Endodermal cell (in vitro differentiated cells): ENCODE measurements around the gene MYH9. TPM values are rescaled to one million over a fixed set of nuclear protein-coding genes. Genes with fewer than 3 reads are reported as not detected.
"Not testable (repeated sequence)": the region's sequence is repeated elsewhere in the genome, so short reads cannot be mapped to it uniquely, and the experiment has no call there.

ENCODE experiments used
- DNase-seq: peaks from one replicate; pipeline ENCODE4 v3.0.0-alpha.2; 2017
- H3K27ac ChIP-seq: 2 replicates; pipeline ENCODE4 v1.5.1; 2013; ENCODE audit warnings: mild to moderate bottlenecking, low read depth, low read length, moderate library complexity
- H3K27me3 ChIP-seq: 2 replicates; pipeline ENCODE4 v1.6.1; 2013; ENCODE audit warnings: mild to moderate bottlenecking, low read length, moderate library complexity; ENCODE audit not compliant: insufficient read depth, control insufficient read depth, poor library complexity, severe bottlenecking
- H3K36me3 ChIP-seq: 2 replicates; pipeline ENCODE4 v1.7.0; 2013; ENCODE audit warnings: mild to moderate bottlenecking, low read length, moderate library complexity; ENCODE audit not compliant: control insufficient read depth, insufficient read depth
- H3K4me1 ChIP-seq: one replicate; pipeline ENCODE4 v1.7.0; 2013; ENCODE audit warnings: low read length; ENCODE audit not compliant: control insufficient read depth, insufficient read depth
- H3K4me3 ChIP-seq: 2 replicates; pipeline ENCODE4 v1.5.1; 2013; ENCODE audit warnings: mild to moderate bottlenecking, low read length, moderate library complexity
- H3K9ac ChIP-seq: 2 replicates; pipeline ENCODE4 v1.6.1; 2013; ENCODE audit warnings: mild to moderate bottlenecking, low read length, moderate library complexity; ENCODE audit not compliant: poor library complexity, severe bottlenecking; ENCODE audit errors: extremely low read depth
- H3K9me3 ChIP-seq: 2 replicates; pipeline ENCODE4 v1.6.1; 2013; ENCODE audit warnings: mild to moderate bottlenecking, low read length, moderate library complexity; ENCODE audit not compliant: control insufficient read depth
- H3K27ac Mint-ChIP-seq: 2 replicates; pipeline ENCODE4 v1.8.0; 2020; ENCODE audit warnings: mixed read lengths
- H3K27me3 Mint-ChIP-seq: 2 replicates; pipeline ENCODE4 v1.8.0; 2021; ENCODE audit warnings: mild to moderate bottlenecking, mixed read lengths; ENCODE audit not compliant: insufficient read depth
- H3K36me3 Mint-ChIP-seq: 2 replicates; pipeline ENCODE4 v1.8.0; 2020; ENCODE audit warnings: low read depth, mixed read lengths
- H3K4me1 Mint-ChIP-seq: 2 replicates; pipeline ENCODE4 v1.8.0; 2020; ENCODE audit warnings: mixed read lengths
- H3K4me3 Mint-ChIP-seq: 2 replicates; pipeline ENCODE4 v1.8.0; 2020; ENCODE audit warnings: mild to moderate bottlenecking, moderate library complexity, mixed read lengths
- H3K9me3 Mint-ChIP-seq: 2 replicates; pipeline ENCODE4 v1.8.0; 2020; ENCODE audit warnings: mild to moderate bottlenecking, mixed read lengths
- WGBS, 2 experiments: methylation state at CpG; one replicate each; pipeline versions ENCODE4 v1.1.5 to v1.1.7; 2013; ENCODE audit warnings: missing lambda C conversion rate in 2 of 2, mixed read lengths in 1 of 2; ENCODE audit not compliant: insufficient coverage in 1 of 2, insufficient read length in 1 of 2; 5-methylcytosine and 5-hydroxymethylcytosine counted together
- total RNA-seq, 2 donors: library from RNA; stranded (reverse); fragmentation: NEBNext Ultra II Directional in 1 of 2; extraction: Animal tissue kit (Norgen Biotek cat#: 25700) in 1 of 2; gene quantifications; 2 replicates in 1 of 2; 3 replicates in 1 of 2; pipeline ENCODE4 v1.2.1, GENCODE V29; 2021
- TF ChIP-seq, protein P1 (sequence below): fragments of 200-600 bp; sonication (generic); conservative IDR thresholded peaks from 2 replicates; pipeline ENCODE4 v1.5.0; 2021; ENCODE audit warnings: antibody characterized with exemption, mild to moderate bottlenecking

MYH9 gene
- total RNA-seq, 2 donors from 2014 or later = 270 to 288 TPM

DNA sequence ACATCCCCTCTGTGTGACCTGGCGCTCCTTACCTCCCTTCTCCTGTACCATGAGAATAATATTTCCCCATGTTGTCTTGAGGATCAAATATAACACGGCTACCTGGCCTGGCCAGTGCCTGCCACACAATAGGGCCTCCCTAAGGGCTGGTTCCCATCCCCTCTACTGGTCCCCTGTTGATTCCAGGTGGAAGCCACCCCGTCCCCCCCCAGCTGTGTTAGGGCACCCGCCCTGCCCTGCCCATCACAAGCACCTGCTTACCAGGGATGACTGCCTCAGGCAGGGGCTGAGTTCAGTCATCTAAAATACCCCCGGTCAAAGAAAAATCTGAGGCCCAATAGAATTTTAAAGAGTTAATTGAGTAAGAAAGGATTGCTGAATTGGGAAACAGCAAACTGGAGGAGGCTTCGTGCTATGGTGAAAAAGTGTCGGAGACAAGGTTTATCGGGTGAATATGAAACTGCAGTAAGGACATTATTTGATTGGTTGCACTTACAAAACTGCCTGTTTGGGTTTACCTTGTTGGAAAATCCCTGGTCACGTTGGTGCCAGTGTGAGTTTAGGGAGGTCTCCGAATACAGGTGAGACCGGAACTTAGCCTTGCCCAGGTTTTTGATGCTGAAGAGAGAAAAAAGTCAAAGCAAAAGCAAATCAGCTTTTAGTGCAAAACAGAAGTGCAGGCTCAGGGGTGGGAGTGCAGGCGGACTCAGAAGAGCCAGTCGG is 129.7 kb downstream of the MYH9 start:
- Mint-ChIP-seq H3K27me3 (no peaks in the 10 kb centered on the region), H3K36me3 (no peaks in the 10 kb centered on the region), H3K27ac (peak overlapping the region; percentile 91), H3K4me3 (peak overlapping the region; percentile 27), H3K4me1 (peaks cover 24% of the 10 kb centered on the region), H3K9me3 (no peaks in the 10 kb centered on the region)
- peak overlapping the region; percentile 72 for H3K27ac ChIP-seq
- WGBS, 2 experiments = 92 to 93% methylated on average over 11 to 13 of the region's 13 CpGs
- no peaks in the 10 kb centered on the region for H3K27me3 ChIP-seq
- H3K4me1 ChIP-seq = peaks cover 14% of the 10 kb centered on the region
- DNase-seq = no peak
- no peaks in the 10 kb centered on the region for H3K36me3 ChIP-seq
- TF ChIP-seq, protein P1, sequence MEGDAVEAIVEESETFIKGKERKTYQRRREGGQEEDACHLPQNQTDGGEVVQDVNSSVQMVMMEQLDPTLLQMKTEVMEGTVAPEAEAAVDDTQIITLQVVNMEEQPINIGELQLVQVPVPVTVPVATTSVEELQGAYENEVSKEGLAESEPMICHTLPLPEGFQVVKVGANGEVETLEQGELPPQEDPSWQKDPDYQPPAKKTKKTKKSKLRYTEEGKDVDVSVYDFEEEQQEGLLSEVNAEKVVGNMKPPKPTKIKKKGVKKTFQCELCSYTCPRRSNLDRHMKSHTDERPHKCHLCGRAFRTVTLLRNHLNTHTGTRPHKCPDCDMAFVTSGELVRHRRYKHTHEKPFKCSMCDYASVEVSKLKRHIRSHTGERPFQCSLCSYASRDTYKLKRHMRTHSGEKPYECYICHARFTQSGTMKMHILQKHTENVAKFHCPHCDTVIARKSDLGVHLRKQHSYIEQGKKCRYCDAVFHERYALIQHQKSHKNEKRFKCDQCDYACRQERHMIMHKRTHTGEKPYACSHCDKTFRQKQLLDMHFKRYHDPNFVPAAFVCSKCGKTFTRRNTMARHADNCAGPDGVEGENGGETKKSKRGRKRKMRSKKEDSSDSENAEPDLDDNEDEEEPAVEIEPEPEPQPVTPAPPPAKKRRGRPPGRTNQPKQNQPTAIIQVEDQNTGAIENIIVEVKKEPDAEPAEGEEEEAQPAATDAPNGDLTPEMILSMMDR = no peak
- no peak overlapping the region for H3K9ac ChIP-seq
- H3K4me3 ChIP-seq = no peak overlapping the region
- H3K9me3 ChIP-seq = no peaks in the 10 kb centered on the region

DNA sequence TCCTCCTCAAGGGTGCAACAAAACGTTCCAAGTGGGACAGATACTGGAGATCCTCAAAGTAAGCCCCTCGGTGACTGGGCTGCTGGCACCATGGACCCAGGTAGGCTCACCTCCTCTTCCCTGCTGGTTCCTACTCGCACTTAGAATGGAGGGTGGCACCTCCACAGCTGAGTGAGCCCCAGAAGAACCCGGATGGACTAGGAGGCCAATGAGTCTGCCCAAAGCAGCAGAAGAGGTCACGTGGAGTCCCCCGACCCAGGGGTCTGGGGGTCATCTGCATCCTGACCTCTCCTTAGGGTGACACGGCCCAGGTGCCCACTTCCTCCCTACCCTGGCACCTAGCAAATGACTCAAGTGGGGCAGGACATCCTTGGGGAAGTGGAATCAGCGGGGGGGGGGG is 130.5 kb downstream of the MYH9 start:
- no peak overlapping the region for H3K4me3 ChIP-seq
- Mint-ChIP-seq H3K27me3 (no peaks in the 10 kb centered on the region), H3K9me3 (no peaks in the 10 kb centered on the region), H3K36me3 (no peaks in the 10 kb centered on the region), H3K4me3 (no peak overlapping the region), H3K27ac (no peak overlapping the region), H3K4me1 (peaks cover 25% of the 10 kb centered on the region)
- 78 to 94% methylated on average over 2 to 8 of the region's 8 CpGs for WGBS, 2 experiments
- H3K9ac ChIP-seq = no peak overlapping the region
- H3K9me3 ChIP-seq = no peaks in the 10 kb centered on the region
- H3K4me1 ChIP-seq = peaks cover 14% of the 10 kb centered on the region
- H3K27me3 ChIP-seq = no peaks in the 10 kb centered on the region
- no peak for DNase-seq
- no peak overlapping the region for H3K27ac ChIP-seq
- no peaks in the 10 kb centered on the region for H3K36me3 ChIP-seq
- TF ChIP-seq, protein P1 = no peak

DNA sequence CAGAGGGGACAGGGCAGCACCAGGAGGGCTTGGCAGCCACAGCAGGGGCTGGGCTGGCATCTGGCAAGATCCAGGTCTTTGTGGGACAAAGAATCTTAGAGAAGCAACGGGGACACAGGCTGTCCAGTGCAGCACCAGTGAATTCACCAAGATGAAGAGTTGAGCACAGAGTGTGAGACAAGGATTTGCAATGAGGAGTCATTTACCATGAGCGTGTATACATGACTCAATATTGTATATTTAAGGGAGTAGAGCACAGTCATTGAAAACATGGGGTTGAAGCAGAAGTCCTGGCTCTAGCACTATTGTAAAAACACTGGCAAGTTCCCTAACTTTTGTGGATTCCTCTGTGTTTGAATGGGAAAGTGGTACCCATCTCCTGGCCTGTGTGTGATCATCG is 131.3 kb downstream of the MYH9 start:
- Histone ChIP-seq H3K4me3 (no peak overlapping the region), H3K9me3 (no peaks in the 10 kb centered on the region), H3K4me1 (peaks cover 14% of the 10 kb centered on the region), H3K36me3 (no peaks in the 10 kb centered on the region), H3K27me3 (no peaks in the 10 kb centered on the region), H3K9ac (no peak overlapping the region), H3K27ac (no peak overlapping the region)
- Mint-ChIP-seq H3K36me3 (no peaks in the 10 kb centered on the region), H3K4me3 (no peak overlapping the region), H3K4me1 (peaks cover 28% of the 10 kb centered on the region), H3K9me3 (no peaks in the 10 kb centered on the region), H3K27me3 (no peaks in the 10 kb centered on the region), H3K27ac (no peak overlapping the region)
- TF ChIP-seq, protein P1 = no peak
- WGBS, 2 experiments = 93 to 97% methylated on average over 2 to 3 of the region's 3 CpGs
- no peak for DNase-seq

GRCh38 chr22:36255572-36255971 is 132.2 kb downstream of the MYH9 start:
- H3K4me1 Mint-ChIP-seq = peaks cover 31% of the 10 kb centered on the region
- H3K9ac ChIP-seq, H3K36me3 Mint-ChIP-seq, DNase-seq, H3K9me3 ChIP-seq, H3K9me3 Mint-ChIP-seq, H3K27ac ChIP-seq, H3K27me3 ChIP-seq, H3K36me3 ChIP-seq, H3K4me3 Mint-ChIP-seq, H3K27me3 Mint-ChIP-seq, H3K27ac Mint-ChIP-seq, H3K4me3 ChIP-seq: not testable (repeated sequence)
- WGBS, 2 experiments = no CpG with 5 or more reads among the region's 5 CpGs
- H3K4me1 ChIP-seq = peaks cover 14% of the 10 kb centered on the region
